OCI-LY3 (cell line): Measurements from ENCODE around the gene ANK2.

Source experiments
- H2AFZ ChIP-seq: fragments of 200-600, 300-600 bp; shearing (Covaris generic); 2 replicates; pipeline ENCODE4 v1.6.0; 2014; ENCODE audit warnings: antibody characterized with exemption, low read depth, low read length
- H3K27ac ChIP-seq: fragments of 200-600, 300-600 bp; sonication (generic); 2 replicates; pipeline ENCODE4 v1.5.1; 2014; ENCODE audit warnings: mild to moderate bottlenecking, low read length, moderate library complexity, mixed read lengths
- H3K27me3 ChIP-seq: fragments of 200-600, 300-600 bp; sonication (generic); 2 replicates; pipeline ENCODE4 v1.6.1; 2014; ENCODE audit warnings: low read depth, low read length, mixed read lengths
- H3K36me3 ChIP-seq: fragments of 200-600, 300-600 bp; sonication (generic); replicated peaks from 2 replicates; pipeline ENCODE3; 2014; ENCODE audit warnings: low read depth, low read length, mixed read lengths
- H3K4me1 ChIP-seq: fragments of 300-600, 200-600 bp; sonication (generic); 2 replicates; pipeline ENCODE4 v1.6.1; 2014; ENCODE audit warnings: low read length, mixed read lengths
- H3K4me2 ChIP-seq: fragments of 200-600, 300-600 bp; sonication (generic); 2 replicates; pipeline ENCODE4 v1.6.1; 2014; ENCODE audit warnings: low read length, mixed read lengths
- H3K4me3 ChIP-seq: fragments of 300-600, 200-600 bp; sonication (generic); 2 replicates; pipeline ENCODE4 v1.5.1; 2014; ENCODE audit warnings: antibody characterized with exemption, mild to moderate bottlenecking, low read length, moderate library complexity
- H3K79me2 ChIP-seq: fragments of 300-600, 200-600 bp; shearing (Covaris generic); 2 replicates; pipeline ENCODE4 v1.6.1; 2014; ENCODE audit warnings: mild to moderate bottlenecking, low read length, mixed read lengths
- H3K9ac ChIP-seq: fragments of 300-600, 200-600 bp; shearing (Covaris generic); 2 replicates; pipeline ENCODE4 v1.6.0; 2014; ENCODE audit warnings: mild to moderate bottlenecking, low read length, moderate library complexity
- H3K9me3 ChIP-seq: fragments of 200-600, 300-600 bp; shearing (Covaris generic); 2 replicates; pipeline ENCODE4 v1.6.1; 2014; ENCODE audit warnings: low read length, mixed read lengths; ENCODE audit not compliant: insufficient read depth
- H4K20me1 ChIP-seq: fragments of 200-600, 300-600 bp; sonication (generic); 2 replicates; pipeline ENCODE4 v1.6.1; 2016; ENCODE audit warnings: low read length, mixed read lengths; ENCODE audit not compliant: insufficient read depth
- EZH2phosphoT487 ChIP-seq: fragments of 200-600 bp; shearing (Covaris generic); IDR thresholded peaks from 2 replicates; pipeline ENCODE4 v1.6.1; 2018; ENCODE audit warnings: antibody characterized with exemption, mixed run types, low read depth
- TF ChIP-seq, protein P1 (sequence below): fragments of 200-600, 300-600 bp; sonication (generic); IDR thresholded peaks from 2 replicates; pipeline ENCODE4 v1.5.1; 2014; ENCODE audit warnings: antibody characterized with exemption, low read length, low read depth

ANK2 gene

GRCh38 chr4:113314426-113314825, 265.0 kb downstream of the ANK2 start:
- no peak for TF ChIP-seq EZH2phosphoT487
- TF ChIP-seq, protein P1, sequence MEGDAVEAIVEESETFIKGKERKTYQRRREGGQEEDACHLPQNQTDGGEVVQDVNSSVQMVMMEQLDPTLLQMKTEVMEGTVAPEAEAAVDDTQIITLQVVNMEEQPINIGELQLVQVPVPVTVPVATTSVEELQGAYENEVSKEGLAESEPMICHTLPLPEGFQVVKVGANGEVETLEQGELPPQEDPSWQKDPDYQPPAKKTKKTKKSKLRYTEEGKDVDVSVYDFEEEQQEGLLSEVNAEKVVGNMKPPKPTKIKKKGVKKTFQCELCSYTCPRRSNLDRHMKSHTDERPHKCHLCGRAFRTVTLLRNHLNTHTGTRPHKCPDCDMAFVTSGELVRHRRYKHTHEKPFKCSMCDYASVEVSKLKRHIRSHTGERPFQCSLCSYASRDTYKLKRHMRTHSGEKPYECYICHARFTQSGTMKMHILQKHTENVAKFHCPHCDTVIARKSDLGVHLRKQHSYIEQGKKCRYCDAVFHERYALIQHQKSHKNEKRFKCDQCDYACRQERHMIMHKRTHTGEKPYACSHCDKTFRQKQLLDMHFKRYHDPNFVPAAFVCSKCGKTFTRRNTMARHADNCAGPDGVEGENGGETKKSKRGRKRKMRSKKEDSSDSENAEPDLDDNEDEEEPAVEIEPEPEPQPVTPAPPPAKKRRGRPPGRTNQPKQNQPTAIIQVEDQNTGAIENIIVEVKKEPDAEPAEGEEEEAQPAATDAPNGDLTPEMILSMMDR: no peak
- no peaks in the 10 kb centered on the region for H4K20me1 ChIP-seq
- no peak overlapping the region for H3K9ac ChIP-seq
- peaks cover 11% of the 10 kb centered on the region for H3K4me1 ChIP-seq
- no peak overlapping the region for H3K4me2 ChIP-seq
- no peaks in the 10 kb centered on the region for H3K79me2 ChIP-seq
- no peaks in the 10 kb centered on the region for H3K27me3 ChIP-seq
- no peaks in the 10 kb centered on the region for H3K36me3 ChIP-seq
- H2AFZ ChIP-seq: no peak overlapping the region
- H3K27ac ChIP-seq: no peak overlapping the region
- H3K9me3 ChIP-seq: no peaks in the 10 kb centered on the region
- no peak overlapping the region for H3K4me3 ChIP-seq

GRCh38 chr4:113316879-113317278, 267.4 kb downstream of the ANK2 start:
- no peaks in the 10 kb centered on the region for H3K36me3 ChIP-seq
- peak overlapping the region; percentile 5; the same call in 1 of the 2 replicates for H3K4me3 ChIP-seq
- H3K9me3 ChIP-seq: no peaks in the 10 kb centered on the region
- H3K79me2 ChIP-seq: no peaks in the 10 kb centered on the region
- H3K4me1 ChIP-seq: peaks cover 11% of the 10 kb centered on the region
- TF ChIP-seq, protein P1: no peak
- TF ChIP-seq EZH2phosphoT487: no peak
- H3K27me3 ChIP-seq: no peaks in the 10 kb centered on the region
- no peak overlapping the region for H3K9ac ChIP-seq
- no peaks in the 10 kb centered on the region for H4K20me1 ChIP-seq
- peak overlapping the region; percentile 35 for H3K4me2 ChIP-seq
- no peak overlapping the region for H3K27ac ChIP-seq
- no peak overlapping the region for H2AFZ ChIP-seq

- H3K27me3 ChIP-seq: no peaks in the 10 kb centered on the region
- no peaks in the 10 kb centered on the region for H3K79me2 ChIP-seq
- H2AFZ ChIP-seq: no peak overlapping the region
- H3K4me2 ChIP-seq: peak overlapping the region; percentile 35; the same call in 1 of the 2 replicates
- 0 out of 2 replicates have a peak overlapping the region, but pooled peaks have one; percentile 5 for H3K4me3 ChIP-seq
- no peaks in the 10 kb centered on the region for H4K20me1 ChIP-seq
- no peaks in the 10 kb centered on the region for H3K36me3 ChIP-seq
- TF ChIP-seq EZH2phosphoT487: no peak
- TF ChIP-seq, protein P1: no peak
- H3K4me1 ChIP-seq: peaks cover 11% of the 10 kb centered on the region
- H3K9me3 ChIP-seq: no peaks in the 10 kb centered on the region
- H3K27ac ChIP-seq: no peak overlapping the region
- H3K9ac ChIP-seq: no peak overlapping the region
These were observed 268.1 kb downstream of the ANK2 start for GRCh38 chr4:113317523-113317922.

- Histone ChIP-seq H4K20me1 (no peaks in the 10 kb centered on the region), H3K36me3 (no peaks in the 10 kb centered on the region), H3K4me2 (no peak overlapping the region), H3K4me3 (no peak overlapping the region), H3K9ac (no peak overlapping the region), H2AFZ (no peak overlapping the region), H3K27me3 (no peaks in the 10 kb centered on the region), H3K27ac (no peak overlapping the region), H3K4me1 (peaks cover 3% of the 10 kb centered on the region; the same call in 1 of the 2 replicates), H3K9me3 (no peaks in the 10 kb centered on the region), H3K79me2 (no peaks in the 10 kb centered on the region)
- TF ChIP-seq, protein P1: no peak
- no peak for TF ChIP-seq EZH2phosphoT487
These were observed 273.3 kb downstream of the ANK2 start for GRCh38 chr4:113322736-113323135.
